Measurements from ENCODE around the gene DGCR8.
A peak's percentile ranks its signal among the peaks of the same experiment; 100 is the strongest.

The DGCR8 gene

GRCh38 chr22:20079745-20080444, at the start of gene DGCR8:
Gene DGCR8 (plus strand): TSS chr22:20080241. CDS start chr22:20085964, 5,723 bp downstream.
- H3K9ac ChIP-seq: peak within 1 kb of the TSS; percentile 89 to 99 (median 96)
- TF ChIP-seq Cebpa-rat (IDR thresholded peaks at IDR 0.05): 0 out of 22 replicates have a peak, but pooled peaks of 1 of the 11 experiments have one; percentile 23
- no peaks in the 10 kb centered on the region for H3K9me3 ChIP-seq (replicated peaks in 1 of 11)
- peaks cover 49 to 52% (median 50%) of the 10 kb centered on the region in 10 experiments for H3K4me1 ChIP-seq
- H3K27ac ChIP-seq: peak within 1 kb of the TSS; percentile 75 to 98 (median 94); a peak in 21 of 22 replicates
- H3K27me3 ChIP-seq: no peaks in the 10 kb centered on the region
- peak within 1 kb of the TSS; percentile 92 to 100 (median 98) for H3K4me2 ChIP-seq
- peaks cover 0 to 37% (median 10%) of the 10 kb centered on the region in 11 experiments; a peak in 13 of 22 replicates for H3K36me3 ChIP-seq
- peak within 1 kb of the TSS; percentile 74 to 95 (median 81) for H3K4me3 ChIP-seq
- H4K20me1 ChIP-seq: peaks cover 25 to 44% (median 40%) of the 10 kb centered on the region in 11 experiments; a peak in 21 of 22 replicates

- peaks cover 92 to 100% (median 98%) of the 10 kb centered on the region in 10 experiments for H3K4me1 ChIP-seq
- peak overlapping the region in 9 of 11 experiments; percentile 5 to 95 (median 86); a peak in 17 of 22 replicates for H3K27ac ChIP-seq
- peak in 4 of 11 experiments; percentile 64 to 89 (median 72); a peak in 6 of 22 replicates for TF ChIP-seq Cebpa-rat (IDR thresholded peaks at IDR 0.05)
- H3K4me3 ChIP-seq: peak overlapping the region in 6 of 10 experiments; percentile 6 to 33 (median 26); a peak in 6 of 20 replicates
- H3K9ac ChIP-seq: peak overlapping the region in 8 of 11 experiments; percentile 39 to 81 (median 73); a peak in 16 of 22 replicates
- H3K9me3 ChIP-seq (replicated peaks in 1 of 11): peaks cover 0 to 40% (median 39%) of the 10 kb centered on the region in 11 experiments; a peak in 18 of 22 replicates
- H3K36me3 ChIP-seq: peaks cover 21 to 59% (median 34%) of the 10 kb centered on the region in 11 experiments; a peak in 20 of 22 replicates
- peaks cover 0 to 100% (median 13%) of the 10 kb centered on the region in 11 experiments; a peak in 13 of 22 replicates for H4K20me1 ChIP-seq
- H3K4me2 ChIP-seq: peak overlapping the region; percentile 43 to 94 (median 88)
- no peaks in the 10 kb centered on the region for H3K27me3 ChIP-seq
Observed at GRCh38 chr22:20031732-20032406, 48.2 kb upstream of the DGCR8 start.

DNA sequence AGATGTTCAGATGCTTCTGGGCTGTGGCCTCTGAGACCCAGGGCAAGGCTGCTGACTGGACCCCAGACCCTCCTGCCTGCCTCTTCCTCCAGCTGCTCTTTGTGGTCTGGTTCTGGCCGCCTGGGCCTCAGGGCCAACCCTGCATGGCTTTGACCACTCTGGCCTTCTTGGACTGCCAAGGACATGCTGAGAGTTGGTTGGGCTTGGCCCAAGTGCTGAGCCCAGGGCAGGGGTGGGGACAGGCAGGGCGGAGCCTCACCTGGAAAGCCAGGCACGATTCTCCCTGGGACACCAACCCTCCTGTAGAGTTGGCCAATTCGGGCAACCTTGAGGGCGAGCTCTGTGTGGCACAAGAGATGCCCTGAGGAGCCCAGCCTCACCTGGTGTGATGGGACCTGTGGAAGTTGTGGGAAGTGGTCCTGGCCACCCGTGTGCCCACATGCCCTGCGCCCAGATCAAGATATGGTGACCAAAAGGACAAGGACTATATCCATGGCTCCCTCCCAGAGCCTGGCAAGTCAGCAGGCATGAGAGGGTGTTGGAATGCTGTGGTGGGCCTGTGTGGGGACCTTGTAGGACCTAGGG, 47.5 kb upstream of the DGCR8 start:
- peaks cover 21 to 59% (median 32%) of the 10 kb centered on the region in 11 experiments; a peak in 20 of 22 replicates for H3K36me3 ChIP-seq
- peak overlapping the region in 6 of 10 experiments; percentile 6 to 33 (median 26); a peak in 6 of 20 replicates for H3K4me3 ChIP-seq
- peaks cover 0 to 100% (median 13%) of the 10 kb centered on the region in 11 experiments; a peak in 13 of 22 replicates for H4K20me1 ChIP-seq
- H3K27me3 ChIP-seq: no peaks in the 10 kb centered on the region
- H3K4me1 ChIP-seq: peaks cover 96 to 100% (median 98%) of the 10 kb centered on the region in 10 experiments
- H3K9me3 ChIP-seq (replicated peaks in 1 of 11): peaks cover 0 to 43% (median 39%) of the 10 kb centered on the region in 11 experiments; a peak in 18 of 22 replicates
- peak overlapping the region; percentile 43 to 94 (median 88) for H3K4me2 ChIP-seq
- TF ChIP-seq Cebpa-rat (IDR thresholded peaks at IDR 0.05): no peak
- peak overlapping the region in 9 of 11 experiments; percentile 16 to 81 (median 69); a peak in 17 of 22 replicates for H3K9ac ChIP-seq
- peak overlapping the region in 9 of 11 experiments; percentile 40 to 95 (median 86); a peak in 18 of 22 replicates for H3K27ac ChIP-seq

DNA sequence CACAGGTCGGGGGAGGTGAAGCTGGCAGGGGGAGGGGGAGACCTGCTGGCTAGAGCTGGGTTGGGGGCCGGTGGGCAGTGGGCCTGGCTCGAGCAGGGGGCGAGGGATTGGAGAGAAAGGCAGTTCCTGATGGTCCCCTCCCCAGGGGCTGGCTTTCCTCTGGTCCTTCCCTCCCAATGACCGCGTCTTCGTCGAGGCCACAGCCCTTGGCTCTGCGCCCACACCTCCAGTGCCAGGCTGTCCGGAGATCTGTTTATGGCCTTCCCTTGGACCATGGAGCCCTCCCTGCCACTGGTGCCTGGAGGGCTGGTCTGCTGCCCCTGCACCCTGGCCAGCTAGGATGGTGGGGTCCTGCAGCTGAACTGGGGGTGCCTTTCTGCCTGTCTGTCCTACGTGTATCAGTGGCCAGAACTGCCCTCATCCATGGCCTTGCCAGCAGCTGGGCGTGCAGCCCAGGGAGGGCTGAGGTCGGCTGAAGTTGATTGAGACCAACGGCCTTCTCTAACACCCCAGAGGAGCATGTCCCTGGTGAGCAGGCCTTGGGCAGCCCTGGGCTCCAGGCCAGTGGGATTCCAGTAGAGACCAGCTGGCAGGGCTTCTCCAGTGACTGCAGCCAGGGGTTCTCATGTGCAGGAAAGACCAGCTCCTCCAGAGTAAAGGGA, 46.9 kb upstream of the DGCR8 start:
- peaks cover 0 to 43% (median 39%) of the 10 kb centered on the region in 11 experiments; a peak in 18 of 22 replicates for H3K9me3 ChIP-seq (replicated peaks in 1 of 11)
- H3K36me3 ChIP-seq: peaks cover 21 to 63% (median 32%) of the 10 kb centered on the region in 11 experiments; a peak in 20 of 22 replicates
- H3K27ac ChIP-seq: peak overlapping the region in 10 of 11 experiments; percentile 7 to 95 (median 83); a peak in 19 of 22 replicates
- peaks cover 0 to 100% (median 11%) of the 10 kb centered on the region in 11 experiments; a peak in 11 of 22 replicates for H4K20me1 ChIP-seq
- peaks cover 96 to 100% (median 99%) of the 10 kb centered on the region in 10 experiments for H3K4me1 ChIP-seq
- H3K4me2 ChIP-seq: peak overlapping the region; percentile 43 to 94 (median 88)
- H3K27me3 ChIP-seq: no peaks in the 10 kb centered on the region
- no peak for TF ChIP-seq Cebpa-rat (IDR thresholded peaks at IDR 0.05)
- H3K4me3 ChIP-seq: peak overlapping the region in 5 of 10 experiments; percentile 2 to 35 (median 13); a peak in 6 of 20 replicates
- H3K9ac ChIP-seq: peak overlapping the region in 10 of 11 experiments; percentile 16 to 81 (median 64); a peak in 17 of 22 replicates

- peaks cover 91 to 100% (median 98%) of the 10 kb centered on the region in 10 experiments for H3K4me1 ChIP-seq
Observed at GRCh38 chr22:20034143-20034542, 45.9 kb upstream of the DGCR8 start.

DNA sequence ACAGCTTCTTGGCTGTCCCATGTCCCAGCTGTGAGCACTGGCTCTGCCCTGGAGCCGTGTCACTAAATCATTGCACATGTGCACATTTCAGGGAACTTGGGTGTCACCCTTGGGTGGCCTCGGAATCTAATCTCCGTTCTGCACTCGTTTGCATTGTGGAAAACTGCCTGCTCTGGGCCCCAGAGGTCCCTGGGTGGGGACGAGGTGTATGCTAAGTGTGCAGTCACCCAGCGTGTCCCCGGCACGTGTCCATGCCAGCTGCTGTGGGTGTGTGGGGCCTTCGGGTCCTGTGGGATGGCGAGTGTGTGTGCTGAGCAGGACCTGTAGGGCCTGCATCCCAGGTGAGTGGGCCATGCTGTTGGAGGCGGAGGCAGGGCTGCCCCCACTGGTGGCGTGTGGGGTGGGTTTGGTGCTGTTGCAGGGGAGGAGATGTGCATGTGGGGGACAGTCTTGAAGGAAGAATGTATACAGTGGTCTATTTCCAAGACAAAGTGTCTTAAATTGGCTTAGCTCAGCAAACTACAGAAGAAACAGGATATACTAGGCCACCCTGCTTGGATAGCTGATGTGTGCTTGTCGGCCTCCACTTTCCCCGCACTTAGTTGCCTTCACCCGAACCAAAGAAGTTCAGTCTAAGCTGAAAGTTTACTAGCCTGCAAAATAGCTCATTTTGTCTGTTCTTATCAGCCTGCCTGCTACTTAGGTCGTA, 44.5 kb upstream of the DGCR8 start:
- H3K36me3 ChIP-seq: peaks cover 29 to 87% (median 49%) of the 10 kb centered on the region in 11 experiments; a peak in 21 of 22 replicates
- H3K4me3 ChIP-seq: peak overlapping the region in 7 of 10 experiments; percentile 18 to 46 (median 35); a peak in 11 of 20 replicates
- peaks cover 0 to 100% (median 0%) of the 10 kb centered on the region in 11 experiments; a peak in 9 of 22 replicates for H4K20me1 ChIP-seq
- H3K4me1 ChIP-seq: peaks cover 78 to 100% (median 98%) of the 10 kb centered on the region in 10 experiments
- peak overlapping the region in 7 of 11 experiments; percentile 22 to 82 (median 79); a peak in 12 of 22 replicates for H3K9ac ChIP-seq
- peaks cover 0 to 43% (median 39%) of the 10 kb centered on the region in 11 experiments; a peak in 18 of 22 replicates for H3K9me3 ChIP-seq (replicated peaks in 1 of 11)
- no peaks in the 10 kb centered on the region for H3K27me3 ChIP-seq
- peak overlapping the region; percentile 56 to 94 (median 88); a peak in 20 of 22 replicates for H3K4me2 ChIP-seq
- no peak for TF ChIP-seq Cebpa-rat (IDR thresholded peaks at IDR 0.05)
- H3K27ac ChIP-seq: peak overlapping the region in 8 of 11 experiments; percentile 75 to 95 (median 89); a peak in 17 of 22 replicates

More at GRCh38 chr22:20034143-20034542, 45.9 kb upstream of the DGCR8 start:
- H3K9me3 ChIP-seq (replicated peaks in 1 of 11): peaks cover 0 to 43% (median 39%) of the 10 kb centered on the region in 11 experiments; a peak in 18 of 22 replicates
- TF ChIP-seq Cebpa-rat (IDR thresholded peaks at IDR 0.05): peak in 1 of 11 experiments; percentile 31; a peak in 2 of 22 replicates
- H3K4me2 ChIP-seq: peak overlapping the region; percentile 43 to 94 (median 88); a peak in 19 of 22 replicates
- H3K36me3 ChIP-seq: peaks cover 21 to 73% (median 39%) of the 10 kb centered on the region in 11 experiments; a peak in 20 of 22 replicates
- peak overlapping the region in 10 of 11 experiments; percentile 6 to 95 (median 83); a peak in 19 of 22 replicates for H3K27ac ChIP-seq
- H3K27me3 ChIP-seq: no peaks in the 10 kb centered on the region
- peak overlapping the region in 9 of 11 experiments; percentile 18 to 82 (median 69); a peak in 16 of 22 replicates for H3K9ac ChIP-seq
- H3K4me3 ChIP-seq: peak overlapping the region in 7 of 10 experiments; percentile 18 to 46 (median 34); a peak in 9 of 20 replicates
- peaks cover 0 to 100% (median 5%) of the 10 kb centered on the region in 11 experiments; a peak in 10 of 22 replicates for H4K20me1 ChIP-seq
